ENCODE results near the gene TRIP6.

The TRIP6 gene, protein sequence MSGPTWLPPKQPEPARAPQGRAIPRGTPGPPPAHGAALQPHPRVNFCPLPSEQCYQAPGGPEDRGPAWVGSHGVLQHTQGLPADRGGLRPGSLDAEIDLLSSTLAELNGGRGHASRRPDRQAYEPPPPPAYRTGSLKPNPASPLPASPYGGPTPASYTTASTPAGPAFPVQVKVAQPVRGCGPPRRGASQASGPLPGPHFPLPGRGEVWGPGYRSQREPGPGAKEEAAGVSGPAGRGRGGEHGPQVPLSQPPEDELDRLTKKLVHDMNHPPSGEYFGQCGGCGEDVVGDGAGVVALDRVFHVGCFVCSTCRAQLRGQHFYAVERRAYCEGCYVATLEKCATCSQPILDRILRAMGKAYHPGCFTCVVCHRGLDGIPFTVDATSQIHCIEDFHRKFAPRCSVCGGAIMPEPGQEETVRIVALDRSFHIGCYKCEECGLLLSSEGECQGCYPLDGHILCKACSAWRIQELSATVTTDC
- 16.1 to 55.9 (median 25.7) reads per million in 17 experiments for total RNA-seq

DNA sequence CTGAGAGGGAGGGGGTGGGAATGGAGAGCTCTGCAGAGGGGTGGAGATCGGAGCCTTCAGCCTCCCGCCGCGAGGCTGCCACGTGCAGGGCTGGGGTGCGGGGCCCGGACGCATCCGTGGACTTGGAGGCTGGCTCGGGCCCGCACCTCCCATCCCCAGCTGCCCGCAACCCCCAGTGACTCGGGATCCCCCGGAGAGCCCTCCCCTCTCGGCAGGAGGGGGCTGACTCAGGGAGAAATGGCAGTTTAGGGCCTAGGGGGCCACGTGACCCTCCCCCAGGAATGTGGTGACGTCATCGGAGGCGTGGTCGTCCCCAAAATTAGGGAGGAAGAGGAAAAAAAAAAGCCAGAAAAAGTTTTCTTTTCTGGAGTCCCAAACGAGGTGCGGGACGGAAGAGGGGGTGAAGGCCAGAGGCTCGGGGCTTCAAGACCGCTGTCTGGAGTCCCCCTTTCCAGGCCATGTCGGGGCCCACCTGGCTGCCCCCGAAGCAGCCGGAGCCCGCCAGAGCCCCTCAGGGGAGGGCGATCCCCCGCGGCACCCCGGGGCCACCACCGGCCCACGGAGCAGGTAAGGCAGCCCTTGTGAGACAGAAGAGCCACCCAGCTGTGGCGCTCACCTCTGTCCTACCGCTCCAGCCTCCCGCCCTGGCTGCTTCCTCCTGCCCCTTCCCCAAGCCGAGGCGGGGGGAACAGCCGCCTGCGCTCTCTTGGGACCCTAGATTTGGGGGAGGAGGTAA lies at the start of gene TRIP6:
Gene TRIP6, plus strand, starts transcription at position 348 of the 736 bp plus-strand sequence. Its CDS starts 111 bp downstream, at position 459.
- peak; percentile 88 to 92 (median 90) for DNase-seq

DNA sequence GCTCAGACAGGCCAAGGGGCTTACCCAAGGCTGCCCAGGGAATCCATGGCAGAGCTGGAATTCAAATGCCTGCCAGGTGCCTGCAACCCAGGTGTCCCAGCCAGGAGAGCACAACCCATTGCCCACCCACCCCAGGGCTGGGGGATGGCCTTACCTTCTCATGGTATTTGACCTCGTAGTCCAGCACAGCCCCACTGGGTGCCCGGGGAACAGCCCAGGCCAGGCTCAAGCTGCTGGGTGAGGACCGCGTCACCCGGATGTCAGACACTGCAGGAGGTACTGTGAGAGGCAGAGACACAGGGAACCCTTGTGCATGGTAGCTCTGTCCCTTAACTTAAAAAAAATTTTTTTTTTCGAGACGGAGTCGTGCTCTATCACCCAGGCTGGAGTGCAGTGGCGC lies 48.8 kb upstream of the TRIP6 start:
- no peak for DNase-seq

DNA sequence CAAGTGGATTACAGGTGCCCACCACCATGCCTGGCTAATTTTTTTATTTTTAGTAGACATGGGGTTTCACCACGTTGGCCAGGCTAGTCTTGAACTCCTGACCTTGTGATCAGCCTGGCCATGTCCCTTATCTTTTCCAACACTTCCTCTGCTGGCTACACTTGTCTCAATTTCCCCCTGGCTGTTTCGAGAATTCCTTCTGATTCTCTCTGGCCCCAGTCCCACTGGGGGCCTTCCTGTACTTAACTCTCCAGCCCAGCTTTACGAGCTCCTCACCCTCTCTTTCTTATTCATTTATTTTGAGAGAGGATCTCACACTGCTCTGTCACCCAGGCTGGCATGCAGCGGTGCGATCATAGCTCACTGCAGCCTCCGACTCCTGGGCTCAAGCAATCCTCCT lies 48.4 kb upstream of the TRIP6 start:
- DNase-seq, result no peak

DNA sequence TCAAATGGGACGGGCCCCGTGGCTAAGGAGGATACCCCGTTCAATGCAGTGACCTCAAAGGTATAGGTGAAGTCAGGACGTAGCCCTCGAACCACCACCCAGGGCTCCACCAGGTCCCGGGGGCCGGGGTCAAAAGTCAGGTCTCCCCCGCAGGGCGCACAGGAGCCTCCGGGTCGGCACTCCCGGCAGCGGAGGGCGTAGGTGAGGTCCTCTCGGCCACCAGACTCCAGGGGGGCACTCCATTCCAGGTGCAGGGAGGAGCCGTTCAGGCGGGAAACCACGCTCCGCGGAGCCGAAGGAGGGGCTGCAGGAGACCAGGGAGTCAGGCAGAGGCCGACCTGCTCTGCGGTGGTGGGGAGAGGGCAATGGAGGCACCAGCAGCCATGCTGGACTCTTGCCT lies 47.6 kb upstream of the TRIP6 start:
- DNase-seq, result no peak

DNA sequence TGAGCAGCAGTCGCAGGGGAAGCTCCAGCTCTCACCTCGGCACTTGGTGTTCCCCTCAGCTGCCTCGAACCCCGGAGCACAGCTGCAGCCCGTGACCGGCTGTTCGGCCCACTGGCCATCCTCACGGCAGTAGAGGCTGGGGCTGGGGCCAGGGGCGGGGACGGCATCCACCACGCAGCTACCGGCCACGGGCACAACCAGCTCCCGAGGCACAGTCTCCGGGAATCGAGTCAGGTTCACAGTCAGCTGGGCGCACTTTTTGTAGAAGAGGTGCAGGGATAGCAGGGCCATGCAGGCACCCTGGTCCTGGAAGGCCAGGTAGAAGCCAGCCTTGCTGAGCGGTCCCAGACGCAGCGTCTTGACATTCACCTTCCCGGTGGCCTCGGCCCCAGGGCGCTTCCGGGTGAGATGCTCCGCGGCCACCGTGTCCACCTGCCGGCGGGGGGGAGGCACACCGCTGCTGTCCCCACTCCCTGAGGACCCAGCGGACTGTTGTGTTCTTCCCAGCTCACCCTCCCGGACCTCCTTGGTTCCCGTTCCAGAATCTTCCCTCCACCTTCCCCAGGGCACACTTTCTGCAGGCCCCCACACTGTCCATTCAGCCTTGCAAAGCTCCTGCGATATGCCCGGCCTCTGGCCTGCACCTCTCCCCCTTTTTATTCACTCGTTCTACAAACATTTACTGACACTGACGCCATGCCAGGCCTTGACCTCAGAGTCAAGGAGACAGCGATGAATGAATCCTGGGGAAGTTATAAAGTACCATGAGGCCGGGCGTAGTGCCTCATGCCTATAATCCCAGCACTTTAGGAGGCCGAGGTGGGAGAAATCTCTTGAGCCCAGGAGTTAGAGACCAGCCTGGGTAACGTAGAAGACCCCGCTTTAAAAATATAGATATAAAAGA lies 44.7 kb upstream of the TRIP6 start:
- no peak for DNase-seq

DNA sequence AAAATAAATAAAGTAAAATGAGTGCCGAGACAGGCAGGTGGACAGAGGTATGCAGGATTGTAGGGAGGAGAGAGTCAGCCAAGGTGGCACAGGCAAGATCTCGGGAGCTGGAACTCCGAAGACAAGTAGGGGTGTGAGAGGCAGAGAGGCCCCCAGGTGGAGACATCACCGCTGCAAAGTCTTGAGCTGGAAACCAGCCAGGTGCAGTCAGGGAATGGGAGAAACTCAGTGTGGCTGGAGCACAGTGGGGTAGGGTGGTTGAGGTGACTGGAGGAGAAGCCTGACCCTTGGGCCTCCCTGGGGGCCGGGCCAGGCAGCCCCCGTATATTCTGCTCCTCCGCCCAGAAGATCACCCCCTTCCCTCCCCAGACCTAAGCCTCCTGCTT lies 44.1 kb upstream of the TRIP6 start:
- DNase-seq, result no peak

DNA sequence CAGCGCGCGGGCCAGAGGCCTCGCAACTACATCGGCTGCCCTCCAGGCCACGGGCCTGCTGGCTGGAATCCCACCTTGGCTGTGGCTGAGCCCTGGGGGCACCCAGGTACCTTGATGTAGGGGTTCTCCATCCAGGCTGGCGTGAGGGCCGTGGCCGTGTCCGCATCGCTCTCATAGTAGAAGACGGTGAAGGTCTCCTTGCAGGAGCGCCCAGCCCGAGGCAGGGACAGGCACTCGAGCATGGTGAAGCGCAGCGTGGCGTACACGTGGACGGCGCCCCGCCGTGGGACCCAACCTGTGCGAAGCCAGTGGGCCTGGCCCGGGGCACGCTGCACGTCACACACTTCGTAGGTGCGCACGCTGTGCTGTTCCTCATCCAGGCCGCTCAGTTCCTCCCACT lies 43.7 kb upstream of the TRIP6 start:
- no peak for DNase-seq

DNA sequence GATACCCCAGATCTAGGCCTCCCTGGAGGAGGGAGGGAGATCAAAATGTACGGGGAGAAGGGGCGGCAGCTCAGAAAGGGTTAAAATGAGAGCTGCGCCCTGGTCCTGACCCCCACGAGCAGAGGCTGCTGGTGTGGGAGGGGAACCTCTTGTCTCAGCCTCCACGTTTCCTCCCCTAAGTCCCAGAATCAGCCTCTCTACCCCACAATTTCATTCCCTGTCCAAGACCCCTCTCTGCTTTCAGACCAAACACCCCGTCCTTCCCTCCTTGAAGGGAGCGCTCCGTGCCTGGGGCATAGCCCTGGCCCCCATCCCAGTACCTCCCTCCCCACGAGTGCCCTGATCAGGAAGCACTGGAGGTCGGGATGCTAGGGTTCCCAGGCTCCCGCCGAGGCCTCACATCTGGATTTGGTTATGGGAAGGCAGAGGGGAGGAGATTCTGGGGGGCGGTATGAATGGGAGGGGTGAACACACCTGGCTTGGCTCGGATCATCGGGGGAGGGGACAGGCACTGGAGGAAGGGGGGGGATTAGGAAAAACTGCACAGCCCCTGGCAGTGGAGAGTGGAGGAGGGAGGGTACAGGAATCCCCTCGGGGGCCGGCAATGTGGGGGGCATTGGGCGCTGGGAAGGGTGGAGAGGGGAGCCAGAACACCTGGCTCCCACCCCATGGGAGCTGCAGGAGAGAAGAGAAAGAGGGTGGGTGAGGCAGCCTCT lies 42.5 kb upstream of the TRIP6 start:
- DNase-seq, result no peak

DNA sequence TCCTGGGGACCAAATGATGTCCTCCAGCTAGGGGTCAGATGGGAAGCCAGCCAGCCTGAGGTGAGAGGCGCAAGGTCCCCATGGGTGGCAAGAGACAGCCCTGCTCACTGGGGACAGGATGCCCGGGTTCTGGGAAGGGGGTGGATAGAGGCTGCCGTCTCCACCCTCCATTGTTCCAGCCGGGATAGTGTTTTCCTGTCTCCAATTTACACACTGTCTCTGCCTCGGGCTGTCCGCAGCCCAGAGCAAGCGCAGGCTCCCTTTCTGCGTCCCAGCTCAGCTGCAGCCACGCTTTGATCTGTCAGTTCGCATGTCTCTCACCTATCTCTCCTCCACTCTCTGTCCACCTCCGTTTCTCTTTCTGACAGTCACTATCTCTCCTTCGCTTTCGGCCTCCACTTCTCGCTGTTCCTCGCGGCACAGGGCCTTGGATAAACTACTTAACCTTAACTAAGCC lies 41.9 kb upstream of the TRIP6 start:
- DNase-seq, result no peak

DNA sequence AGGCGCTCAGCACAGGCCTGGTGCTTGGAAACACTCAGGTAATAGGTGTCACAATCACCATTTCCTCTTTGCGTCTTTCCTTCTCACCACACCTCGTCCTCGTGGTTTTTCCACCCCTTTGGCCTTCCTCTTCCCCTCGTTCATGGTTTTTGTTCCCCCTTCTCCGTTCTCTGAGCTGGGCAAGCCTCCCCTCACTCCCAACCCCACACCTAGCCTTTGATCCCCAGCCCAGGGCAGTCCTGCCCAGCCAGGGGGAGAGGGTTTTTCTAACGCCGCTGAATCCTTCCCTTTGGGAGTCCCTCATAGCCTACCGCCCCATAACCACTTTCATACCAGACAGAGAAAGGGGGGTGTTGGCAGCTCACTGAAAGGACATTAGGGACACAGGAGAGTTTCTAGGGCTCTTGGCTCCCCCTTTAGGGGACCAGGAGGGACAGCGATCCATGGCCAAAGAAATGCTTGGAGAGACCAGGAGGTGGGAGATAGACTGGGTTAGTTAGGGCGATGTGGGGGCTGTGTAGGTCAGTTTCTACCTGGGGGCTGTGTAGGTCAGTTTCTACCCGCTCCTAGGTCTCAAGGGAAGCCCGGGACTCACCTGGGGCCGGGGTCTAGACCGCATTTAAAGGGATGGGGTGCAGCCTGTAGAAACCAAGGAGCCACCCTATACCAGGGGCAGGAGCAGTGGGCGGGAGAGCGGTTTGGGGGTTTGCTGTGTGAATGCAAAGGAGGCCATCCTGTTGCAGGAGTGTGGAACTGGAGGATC lies 41.3 kb upstream of the TRIP6 start:
- peak in 2 of 4 experiments; percentile 20 to 21 for DNase-seq

DNA sequence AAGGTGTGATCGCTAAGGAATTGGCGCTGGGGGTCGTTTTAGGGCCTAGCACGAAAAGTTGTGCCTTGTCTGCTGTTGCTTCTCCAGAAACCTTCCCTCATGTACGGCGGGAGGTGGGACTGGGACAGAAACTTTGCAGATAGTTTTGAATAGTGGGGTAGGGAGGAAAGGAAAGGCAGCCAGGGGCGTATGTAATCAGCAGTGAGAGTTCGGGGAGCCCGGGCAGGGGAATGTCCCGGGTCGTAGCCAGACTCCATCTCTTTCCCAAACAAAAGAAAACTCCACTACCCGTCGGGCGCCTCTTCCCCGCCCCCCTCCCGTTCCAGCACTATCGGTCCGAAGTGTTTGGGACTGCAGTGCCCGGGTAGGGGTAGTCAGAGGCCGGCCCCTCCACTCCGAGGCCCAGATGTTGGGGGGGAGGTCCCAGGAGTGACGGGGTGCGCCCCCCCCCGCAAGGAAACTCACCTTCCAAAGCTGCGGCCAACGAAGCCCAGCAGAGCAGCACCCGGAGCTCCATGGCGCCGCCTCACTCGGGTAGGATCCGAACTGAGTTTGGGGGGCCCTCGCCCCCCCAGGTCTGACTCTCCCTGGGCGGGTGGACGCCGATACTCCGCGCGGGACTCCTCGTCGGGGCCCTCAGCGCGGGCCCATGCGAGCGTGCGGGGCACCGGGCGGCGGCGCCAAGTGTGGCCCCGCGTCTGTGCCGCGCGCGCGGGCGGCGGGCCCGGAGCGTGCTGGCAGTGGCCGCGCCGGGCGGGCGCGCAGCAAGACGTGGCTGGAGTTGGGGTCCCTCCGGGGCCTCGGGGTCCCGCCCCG lies 40.5 kb upstream of the TRIP6 start:
- peak in 1 of 4 experiments; percentile 40 for DNase-seq

DNA sequence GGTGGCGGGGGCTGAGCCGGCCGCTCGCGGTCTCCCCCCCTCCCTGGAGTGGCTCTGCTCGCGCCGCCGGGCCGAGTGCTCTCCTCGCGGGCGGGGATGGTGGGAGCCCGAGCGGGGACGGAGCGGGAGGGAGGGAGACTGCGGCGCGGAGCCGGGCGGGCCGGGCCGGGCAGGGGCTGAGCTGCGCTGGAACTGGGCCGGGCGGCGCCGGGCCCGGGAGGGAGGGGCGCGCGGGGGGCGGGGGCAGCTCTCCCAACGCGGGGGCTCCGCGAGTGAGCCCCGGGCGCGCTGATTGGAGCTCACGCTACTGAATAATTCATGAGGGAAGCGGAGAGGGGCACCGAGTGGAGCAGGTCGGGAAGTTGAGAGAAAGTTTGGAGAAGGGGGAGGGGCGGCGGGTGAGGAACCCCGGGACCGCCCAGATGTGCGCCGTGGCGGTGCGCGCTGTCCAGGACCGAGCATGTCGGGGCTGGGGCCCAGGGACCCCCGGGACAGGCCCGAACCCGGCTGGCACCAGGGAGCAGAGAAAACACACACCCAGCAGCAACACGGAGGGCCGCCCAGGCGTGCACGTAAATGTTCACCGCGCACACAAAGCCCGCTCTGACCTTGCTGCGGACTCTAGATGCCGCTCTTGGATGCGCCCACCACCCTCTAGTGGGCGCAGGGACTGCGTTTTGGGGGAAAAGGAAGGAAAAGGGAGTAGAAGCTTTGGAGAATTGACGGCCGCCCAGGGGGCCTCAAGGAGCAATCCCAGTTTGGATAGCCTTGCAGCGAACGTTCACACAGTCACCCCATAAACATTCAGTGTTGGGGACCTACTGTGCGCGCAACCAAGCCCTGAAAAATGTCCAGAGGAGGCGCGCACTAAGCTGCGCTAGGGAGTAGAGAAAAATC lies 39.6 kb upstream of the TRIP6 start, which contains the start of gene EPHB4:
Gene EPHB4, minus strand, starts transcription at position 194 of the 897 bp plus-strand sequence. CDS start 493 bp downstream, outside the sequence.
- DNase-seq, result peak in 2 of 4 experiments; percentile 23 to 24

DNA sequence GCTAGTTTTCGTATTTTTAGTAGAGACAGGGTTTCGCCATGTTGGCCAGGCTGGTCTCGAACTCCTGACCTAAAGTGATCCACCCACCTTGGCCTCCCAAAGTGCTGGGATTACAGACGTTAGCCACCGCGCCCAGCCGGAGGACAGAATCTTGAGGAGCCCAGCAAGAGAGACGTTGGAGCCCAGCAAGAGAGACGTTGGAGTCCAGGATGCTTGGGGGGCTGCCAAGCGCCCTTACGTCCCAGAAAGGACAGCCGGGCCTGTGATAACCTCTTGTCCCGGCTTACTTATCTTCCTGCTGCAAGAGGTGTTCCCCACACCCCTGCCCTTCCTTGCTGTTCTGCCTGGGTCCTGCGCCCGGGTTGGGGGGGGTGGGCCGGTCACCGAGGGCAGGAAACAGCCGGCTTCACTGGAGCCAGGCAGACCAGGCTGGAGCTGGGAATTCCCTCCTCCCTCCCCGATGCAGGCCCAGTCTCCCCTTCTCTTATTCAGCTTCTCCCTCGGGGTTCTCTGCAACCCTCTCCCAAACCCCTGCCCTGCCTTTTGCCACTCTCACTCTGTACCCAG lies 38.0 kb upstream of the TRIP6 start:
- DNase-seq, result no peak

DNA sequence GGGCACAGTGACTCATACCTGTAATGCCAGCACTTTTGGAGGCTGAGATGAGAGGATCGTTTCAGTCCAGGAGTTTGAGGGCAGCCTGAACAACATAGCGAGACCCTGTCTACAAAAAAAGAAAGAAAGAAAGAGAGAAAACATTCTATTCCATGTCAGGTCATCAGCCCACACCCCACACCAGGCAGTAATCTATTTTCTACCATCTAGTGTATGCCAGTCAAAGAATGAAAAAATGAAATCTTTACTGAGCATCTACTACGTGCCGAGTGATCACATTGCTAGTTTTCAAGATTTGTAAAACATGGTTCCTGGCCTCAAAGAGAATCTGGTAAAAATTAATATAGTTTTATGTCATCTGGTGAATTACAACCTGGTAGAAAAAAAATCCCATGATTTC lies 36.8 kb upstream of the TRIP6 start:
- no peak for DNase-seq

DNA sequence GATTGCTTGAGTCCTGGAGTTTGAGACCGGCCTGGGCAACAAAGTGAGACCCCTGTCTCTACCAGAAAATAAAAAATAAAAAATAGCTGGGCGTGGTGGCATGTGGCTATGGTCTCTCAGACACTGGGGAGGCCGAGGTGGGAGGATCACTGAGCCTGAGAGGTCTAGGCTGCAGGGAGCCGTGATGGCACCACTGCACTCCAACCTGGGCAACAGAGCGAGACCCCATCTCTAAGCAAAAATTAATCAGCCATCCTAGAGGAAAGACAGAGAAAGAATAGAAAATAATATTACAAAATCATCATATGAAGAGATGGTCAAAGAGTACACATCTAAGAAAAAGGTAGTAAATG lies 34.9 kb upstream of the TRIP6 start:
- no peak for DNase-seq

DNA sequence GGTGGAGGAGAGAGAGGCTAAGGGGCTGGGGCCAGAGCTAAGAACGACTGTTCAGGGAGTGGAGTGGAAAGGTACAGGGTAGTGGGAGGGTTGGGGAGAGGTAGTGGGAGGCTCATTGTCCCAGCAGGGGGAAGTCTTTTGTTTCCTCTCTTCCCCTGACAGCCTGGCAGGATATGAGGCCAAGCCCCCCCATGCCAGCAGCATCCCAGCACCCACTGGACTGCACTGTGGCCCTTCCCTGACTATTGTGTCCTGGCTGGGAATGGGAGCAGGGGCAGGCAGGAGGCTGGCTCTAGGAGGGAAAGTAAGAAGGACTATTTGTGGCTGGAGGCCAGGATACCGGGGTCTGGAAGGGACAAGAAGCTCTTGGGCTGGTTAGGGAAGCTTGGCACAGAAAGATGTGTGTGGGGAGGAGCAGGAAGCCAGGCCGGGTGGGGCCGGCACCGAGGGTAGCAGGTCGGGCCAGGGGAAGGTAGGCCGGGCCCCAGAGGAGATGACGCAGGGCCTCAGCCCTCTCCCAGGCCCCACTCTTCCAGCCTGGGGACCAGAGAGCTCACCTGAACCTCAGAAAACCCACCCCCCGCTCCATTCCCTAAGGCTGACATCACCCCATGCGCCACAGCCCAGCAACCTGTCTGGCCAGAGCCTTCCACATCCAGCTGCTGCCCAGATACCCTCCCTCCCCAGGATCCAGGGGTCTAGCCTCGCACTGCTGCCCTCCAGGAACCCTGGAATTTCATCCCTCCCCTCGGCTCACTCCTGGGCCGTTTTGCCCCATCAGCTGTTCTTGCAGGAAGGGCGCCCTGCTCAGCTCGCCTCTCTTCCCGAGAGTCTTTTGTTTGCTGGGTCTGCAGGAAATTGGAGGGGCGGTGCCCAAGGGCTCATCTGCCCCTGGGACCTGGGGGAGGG lies 31.0 kb upstream of the TRIP6 start:
- no peak for DNase-seq

DNA sequence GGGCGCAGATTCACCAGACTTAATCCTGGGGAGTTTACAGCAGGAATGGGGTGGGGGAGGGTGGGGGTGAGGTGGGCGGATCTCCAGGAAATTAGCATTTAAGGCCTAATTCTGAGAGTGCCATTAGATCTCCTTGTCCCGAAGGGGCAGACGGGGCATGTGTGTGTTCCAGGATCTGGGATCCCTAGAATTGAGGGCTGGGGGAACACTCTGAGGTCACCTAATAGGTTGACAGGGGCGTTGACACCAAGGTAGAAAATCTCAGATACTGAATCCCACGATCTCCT lies 30.4 kb upstream of the TRIP6 start:
- no peak for DNase-seq

Data from suppressor macrophage (primary cell).